Activated T-cell treated with anti-CD3 and anti-CD28 coated beads for 4 hours (primary cell): ENCODE measurements around the gene MTG1.
"Not testable (repeated sequence)": the region's sequence is repeated elsewhere in the genome, so short reads cannot be mapped to it uniquely, and the experiment has no call there.

ENCODE experiments used
- DNase-seq: peaks from one replicate; pipeline ENCODE4 v3.0.0-alpha.2; 2020

Gene MTG1

GRCh38 chr10:133379152-133379800 lies 14.7 kb upstream of the MTG1 start, which contains the start of gene PAOX:
PAOX (plus strand) TSS chr10:133379262; CDS start chr10:133379317, 55 bp downstream.
- no peak for DNase-seq

DNA sequence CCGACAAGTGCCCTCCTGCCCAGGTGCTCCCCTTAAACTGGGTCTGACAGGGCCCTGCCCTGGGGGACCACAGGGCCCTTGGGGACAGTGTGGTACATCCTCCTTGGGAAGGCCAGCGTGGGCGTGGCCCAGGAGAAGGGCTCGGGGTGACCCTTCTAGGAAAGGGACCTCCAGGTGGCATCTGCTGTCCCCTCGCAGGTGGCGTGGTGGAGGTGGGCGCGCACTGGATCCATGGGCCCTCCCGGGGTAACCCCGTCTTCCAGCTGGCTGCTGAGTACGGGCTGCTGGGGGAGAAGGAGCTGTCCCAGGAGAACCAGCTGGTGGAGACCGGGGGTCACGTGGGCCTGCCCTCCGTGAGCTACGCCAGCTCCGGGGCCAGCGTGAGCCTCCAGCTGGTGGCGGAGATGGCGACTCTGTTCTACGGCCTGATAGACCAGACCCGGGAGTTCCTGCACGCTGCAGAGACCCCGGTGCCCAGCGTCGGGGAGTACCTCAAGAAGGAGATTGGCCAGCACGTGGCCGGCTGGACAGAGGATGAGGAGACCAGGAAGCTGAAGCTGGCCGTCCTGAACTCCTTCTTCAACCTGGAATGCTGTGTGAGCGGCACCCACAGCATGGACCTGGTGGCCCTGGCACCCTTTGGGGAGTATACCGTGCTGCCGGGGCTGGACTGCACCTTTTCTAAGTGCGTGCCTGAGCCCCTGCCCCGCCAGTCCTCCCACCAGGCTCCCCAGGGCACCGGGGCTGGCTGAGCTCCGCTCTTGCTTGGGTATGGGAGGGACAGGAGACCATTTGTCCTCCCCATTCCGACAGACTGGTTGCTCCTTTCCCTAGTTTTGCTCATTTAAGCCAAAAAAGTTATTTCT lies 13.9 kb upstream of the MTG1 start:
- DNase-seq: no peak

- DNase-seq: no peak
These were observed 12.9 kb upstream of the MTG1 start for GRCh38 chr10:133381036-133381435.

- no peak for DNase-seq
These were observed 10.4 kb upstream of the MTG1 start for GRCh38 chr10:133383551-133383950.

DNA sequence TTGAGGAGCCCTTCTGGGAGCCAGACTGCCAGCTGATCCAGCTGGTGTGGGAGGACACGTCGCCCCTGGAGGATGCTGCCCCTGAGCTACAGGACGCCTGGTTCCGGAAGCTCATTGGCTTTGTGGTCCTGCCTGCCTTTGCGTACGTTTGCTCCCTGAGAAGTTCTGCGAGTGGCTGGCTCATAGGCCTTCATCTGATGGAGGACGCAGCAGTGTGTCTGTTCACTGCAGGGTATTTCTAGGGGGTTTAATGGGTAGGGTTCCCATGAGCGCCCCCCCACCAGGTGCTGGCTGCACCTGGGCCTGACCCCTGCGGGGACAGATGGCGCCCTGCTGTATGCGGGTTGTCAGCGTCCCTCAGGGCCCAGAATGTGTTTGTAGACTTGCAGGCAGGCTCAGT lies 9.9 kb upstream of the MTG1 start:
- no peak for DNase-seq

DNA sequence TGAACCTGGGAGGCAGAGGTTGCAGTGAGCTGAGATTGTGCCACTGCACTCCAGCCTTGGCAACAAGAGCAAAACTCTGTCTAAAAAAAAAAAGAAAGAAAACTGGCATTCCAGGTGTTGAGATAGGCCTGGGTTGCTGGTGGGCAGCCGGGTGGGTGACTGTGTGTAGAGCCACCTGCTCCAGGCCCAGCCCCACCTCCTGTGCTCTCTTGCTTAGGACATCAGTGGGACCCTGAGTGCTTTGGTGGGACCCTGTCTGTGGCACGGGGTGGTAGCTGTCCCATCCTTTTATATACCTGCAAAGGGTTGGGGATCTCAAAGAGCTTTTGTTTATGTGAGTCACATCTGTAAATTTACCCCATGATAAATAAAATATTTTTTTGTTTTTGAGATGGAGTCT lies 8.7 kb upstream of the MTG1 start:
- no peak for DNase-seq

DNA sequence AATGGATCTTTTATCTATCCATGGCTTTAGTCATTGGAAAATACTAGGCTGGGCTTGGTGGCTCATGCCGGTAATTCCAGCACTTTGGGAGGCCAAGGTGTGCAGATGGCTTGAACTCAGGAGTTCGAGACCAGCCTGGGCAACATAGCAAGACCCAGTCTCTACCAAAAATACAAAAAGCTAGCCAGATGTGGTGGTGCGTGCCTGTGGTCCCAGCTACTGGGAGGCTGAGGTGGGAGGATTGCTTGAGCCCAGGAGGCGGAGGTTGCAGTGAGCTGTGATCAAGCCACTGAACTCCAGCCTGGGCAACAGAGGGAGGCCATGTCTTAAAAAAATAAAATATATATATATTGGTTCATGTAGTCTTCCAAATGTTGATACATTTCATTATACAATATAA lies 7.0 kb upstream of the MTG1 start:
- not testable (repeated sequence) for DNase-seq

DNA sequence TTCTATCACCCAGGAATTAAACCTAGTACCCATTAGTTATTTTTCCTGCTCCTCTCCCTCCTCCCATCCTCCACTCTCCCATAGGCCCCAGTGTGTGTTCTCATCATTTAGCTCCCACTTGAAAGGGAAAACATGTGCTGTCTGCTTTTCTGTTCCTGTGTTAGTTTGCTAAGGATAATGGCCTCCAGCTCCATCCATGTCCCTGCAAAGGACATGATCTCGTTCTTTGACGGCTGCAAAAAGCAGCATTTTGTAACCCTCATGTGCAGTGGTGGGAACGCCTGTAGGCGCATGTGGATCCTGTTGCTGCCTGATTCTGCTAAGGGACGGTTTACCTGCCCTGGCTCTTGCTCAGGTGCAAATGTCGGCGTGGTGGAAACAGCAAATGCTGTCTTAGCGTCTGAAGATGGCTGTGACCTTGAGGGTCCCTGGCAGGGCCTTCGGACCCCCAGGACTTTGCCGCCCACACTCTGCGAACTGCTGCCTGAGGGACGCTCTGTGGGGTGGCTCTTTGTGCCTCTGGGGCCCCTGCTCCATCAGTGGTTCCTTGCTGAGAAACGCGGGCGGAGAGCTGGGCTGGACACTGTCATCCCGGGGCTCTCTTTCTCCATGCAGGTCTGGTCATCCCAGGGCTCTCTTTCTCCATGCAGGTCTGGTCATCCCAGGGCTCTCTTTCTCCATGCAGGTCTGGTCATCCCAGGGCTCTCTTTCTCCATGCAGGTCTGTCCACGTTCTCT lies 5.6 kb upstream of the MTG1 start:
- no peak for DNase-seq

DNA sequence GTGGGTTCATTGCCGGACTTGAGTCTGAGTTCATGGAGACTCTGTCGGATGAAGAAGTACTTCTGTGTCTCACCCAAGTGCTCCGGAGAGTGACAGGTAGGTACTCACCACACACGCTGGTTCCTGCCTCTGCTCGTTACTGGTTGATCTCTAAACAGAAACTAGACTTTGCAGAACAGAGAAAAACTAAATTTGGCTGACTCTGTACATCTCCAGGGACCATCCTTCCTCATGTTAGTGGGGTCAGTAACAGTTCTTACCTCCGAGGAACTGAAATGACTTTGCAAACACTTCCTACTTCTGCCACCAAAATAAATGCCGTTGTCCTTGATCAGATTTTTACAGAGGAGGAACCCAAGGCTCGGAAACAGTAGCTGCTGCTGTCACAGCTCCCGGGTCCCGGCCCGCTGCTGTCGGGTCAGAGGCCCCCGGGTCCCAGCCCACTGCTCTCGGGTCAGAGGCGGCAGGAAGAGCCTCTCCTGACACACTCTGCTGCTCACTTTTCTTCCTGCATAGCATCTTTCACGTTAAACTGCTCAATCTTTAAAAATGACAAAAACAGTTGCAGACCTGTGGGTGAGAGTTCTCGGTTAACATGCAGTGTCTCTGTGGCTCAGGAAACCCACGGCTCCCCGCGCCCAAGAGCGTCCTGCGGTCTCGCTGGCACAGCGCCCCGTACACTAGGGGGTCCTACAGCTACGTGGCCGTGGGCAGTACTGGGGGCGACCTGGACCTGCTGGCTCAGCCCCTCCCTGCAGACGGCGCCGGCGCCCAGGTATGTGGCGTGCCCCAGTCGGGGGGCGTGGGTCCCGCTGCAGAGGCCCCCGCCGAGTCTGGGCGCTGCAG lies 4.8 kb upstream of the MTG1 start:
- no peak for DNase-seq

- no peak for DNase-seq
These were observed 3.2 kb upstream of the MTG1 start for GRCh38 chr10:133390597-133391248.

- DNase-seq: no peak
These were observed 2.7 kb upstream of the MTG1 start for GRCh38 chr10:133391249-133391635.

GRCh38 chr10:133391761-133392518 lies 2.0 kb upstream of the MTG1 start:
- DNase-seq: no peak

- DNase-seq: peak; percentile 91
These were observed 425 bp upstream of the MTG1 start for GRCh38 chr10:133393401-133394063.

GRCh38 chr10:133394801-133395221 lies 854 bp downstream of the MTG1 start:
- no peak for DNase-seq

DNA sequence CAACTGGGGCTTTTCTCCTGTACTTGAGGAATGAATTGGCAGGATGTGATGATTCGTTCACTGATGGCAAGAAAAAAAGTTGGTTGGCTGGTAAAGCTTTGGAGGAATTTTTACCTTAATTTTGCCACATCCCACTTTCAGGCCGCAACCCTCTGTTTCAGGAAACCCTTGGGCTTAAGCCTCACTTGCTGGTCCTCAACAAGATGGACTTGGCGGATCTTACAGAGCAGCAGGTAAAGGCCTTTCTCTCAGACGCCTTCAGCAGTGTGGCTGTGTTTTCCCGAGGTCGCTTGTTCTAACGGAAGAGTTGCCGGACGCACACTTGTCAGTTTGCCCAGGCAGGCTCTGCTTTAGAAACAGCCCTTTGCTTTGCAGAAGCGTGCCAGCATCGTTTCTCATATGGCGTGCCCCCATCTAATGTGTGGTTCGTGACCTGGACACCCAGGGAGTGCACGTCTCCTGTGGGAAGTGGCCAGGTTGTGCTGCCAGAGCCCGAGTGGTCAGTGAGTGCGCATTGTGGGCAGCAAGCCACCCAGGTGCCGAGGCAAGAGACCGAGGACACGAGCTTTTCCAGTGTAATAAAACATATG lies 2.2 kb downstream of the MTG1 start:
- no peak for DNase-seq

DNA sequence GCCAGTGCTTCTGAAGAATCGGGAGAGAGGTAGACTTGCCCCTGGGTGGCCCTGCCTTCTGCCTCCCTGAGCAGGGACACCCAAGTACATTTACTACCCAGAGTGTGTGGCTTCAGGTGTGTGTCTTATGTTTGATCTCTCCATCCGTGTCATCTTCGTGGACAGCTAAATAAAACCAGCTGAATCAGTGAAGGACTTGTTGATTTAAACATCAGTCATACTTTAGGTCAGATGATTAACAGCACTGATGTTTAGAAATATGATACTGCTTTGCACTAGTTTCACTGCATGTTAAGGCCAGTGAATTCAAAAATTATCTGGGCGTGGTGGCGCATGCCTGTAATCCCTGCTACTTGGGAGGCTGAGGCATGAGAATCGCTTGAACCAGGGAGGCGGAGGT lies 4.0 kb downstream of the MTG1 start:
- DNase-seq: no peak

DNA sequence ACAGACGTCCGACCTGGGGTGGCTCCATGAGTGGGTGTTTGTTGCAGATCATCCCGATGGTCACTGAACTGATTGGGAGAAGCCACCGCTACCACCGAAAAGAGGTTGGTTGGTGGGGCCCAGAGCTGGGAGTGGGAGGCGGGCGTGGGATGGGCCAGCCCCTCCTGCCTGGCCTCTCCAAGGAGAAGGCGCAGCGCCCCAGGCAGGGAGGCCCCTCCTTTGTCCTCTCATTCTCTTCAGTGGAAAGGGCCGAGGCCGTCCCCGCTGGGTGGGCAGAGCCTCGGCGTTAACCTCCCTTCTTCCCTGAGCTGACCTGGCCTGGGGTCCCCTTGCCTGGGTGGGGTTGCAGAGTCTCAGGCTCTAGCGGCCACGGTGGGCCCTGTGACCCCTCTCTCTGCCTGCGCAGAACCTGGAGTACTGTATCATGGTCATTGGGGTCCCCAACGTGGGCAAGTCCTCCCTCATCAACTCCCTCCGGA lies 5.2 kb downstream of the MTG1 start:
- no peak for DNase-seq

DNA sequence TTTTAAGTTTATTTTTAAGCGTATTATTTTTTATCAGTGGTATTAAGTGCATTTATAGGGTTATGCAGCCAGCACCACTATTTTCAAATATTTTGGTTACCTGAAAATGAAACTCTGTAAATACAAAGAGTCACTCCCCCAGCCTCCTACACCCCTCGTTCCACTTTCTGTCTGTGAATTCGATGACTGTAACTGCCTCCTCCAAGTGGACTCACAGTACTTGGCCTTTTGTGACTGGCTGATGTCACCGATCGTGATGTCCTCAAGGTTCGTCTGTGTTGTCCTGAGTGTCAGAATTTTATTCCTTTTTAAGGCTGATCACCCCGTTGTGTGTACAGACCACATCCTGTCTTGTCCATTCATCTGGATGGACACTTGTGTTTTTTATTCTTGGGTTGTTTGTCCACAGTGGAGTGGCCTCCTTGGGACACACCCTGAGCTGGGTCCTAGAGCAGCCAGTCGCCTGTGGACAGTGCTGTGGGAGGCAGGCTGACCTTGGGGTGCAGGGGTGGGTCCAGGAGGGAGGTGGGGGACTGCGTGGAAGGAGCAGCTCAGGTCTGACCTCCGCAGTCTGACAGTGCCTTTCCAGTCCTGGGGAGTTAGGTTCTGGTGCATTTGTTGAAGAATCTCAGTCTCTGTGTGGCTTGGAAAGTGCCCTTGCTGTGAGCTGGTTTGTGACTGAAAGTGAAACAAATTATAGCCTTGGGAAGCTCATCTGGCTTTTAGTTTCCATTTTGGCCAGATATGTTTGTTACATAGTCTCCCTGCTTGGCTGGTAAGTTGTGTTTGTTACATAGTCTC lies 6.9 kb downstream of the MTG1 start:
- no peak for DNase-seq

- no peak for DNase-seq
These were observed 7.5 kb downstream of the MTG1 start for GRCh38 chr10:133401500-133401899.
